ENCODE measurements around the gene LMNTD2. TPM values are rescaled to one million over a fixed set of nuclear protein-coding genes. Genes with fewer than 3 reads are reported as not detected.

Gene LMNTD2
- total and polyA plus RNA-seq, 2 experiments from 2014 or later, result 7.3 to 15.9 TPM

GRCh38 chr11:516400-516799, 44.1 kb downstream of the LMNTD2 start:
- Histone ChIP-seq H3K27ac (no peak overlapping the region), H2AFZ (no peak overlapping the region)
- WGBS (ENCODE audit: low lambda C conversion rate, missing lambda C conversion rate), result 89% methylated on average over 4 of the region's 4 CpGs

DNA sequence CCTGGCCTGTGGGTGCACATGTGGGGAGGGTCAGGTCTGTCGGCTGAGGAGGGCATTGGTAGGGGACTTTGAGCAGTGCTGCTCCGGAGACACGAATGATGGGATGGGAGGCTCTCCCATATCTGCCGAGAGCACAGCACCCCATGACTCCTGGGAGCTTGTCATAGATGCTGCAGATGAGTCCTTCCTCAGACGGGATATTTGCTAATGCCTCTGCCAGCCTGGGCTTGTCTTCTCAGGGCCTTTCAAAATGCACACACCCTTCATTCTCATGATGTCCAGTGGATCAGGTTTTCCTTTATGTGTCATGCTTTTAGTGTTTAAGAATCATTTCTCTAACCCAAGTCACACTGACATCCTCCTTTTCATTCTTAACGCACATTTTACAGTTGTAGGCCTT, 45.4 kb downstream of the LMNTD2 start:
- Histone ChIP-seq H3K27me3 (no peaks in the 10 kb centered on the region), H4K20me1 (ENCODE audit: insufficient read depth, poor library complexity, severe bottlenecking) (no peaks in the 10 kb centered on the region), H3K4me3 (no peak overlapping the region), H3K27ac (no peak overlapping the region), H3K4me1 (ENCODE audit: insufficient read depth) (no peaks in the 10 kb centered on the region), H2AFZ (no peak overlapping the region), H3K9me3 (ENCODE audit: low read depth) (no peaks in the 10 kb centered on the region), H3K79me2 (peaks cover 4% of the 10 kb centered on the region), H3K36me3 (replicated peaks; ENCODE audit: insufficient read depth, low read depth) (no peaks in the 10 kb centered on the region), H3K9me2 (replicated peaks; ENCODE audit: insufficient read depth) (no peaks in the 10 kb centered on the region), H3K4me2 (no peak overlapping the region)
- 93% methylated on average over 6 of the region's 6 CpGs for WGBS (ENCODE audit: low lambda C conversion rate, missing lambda C conversion rate)
- no peak for DNase-seq (ENCODE audit: low spot score)
- no peak for TF ChIP-seq EZH2 (IDR thresholded peaks at IDR 0.05; ENCODE audit: borderline replicate concordance)
- no peak for TF ChIP-seq CTCF (IDR thresholded peaks at IDR 0.05; ENCODE audit: poor library complexity)
- TF ChIP-seq EZH2phosphoT487 (IDR thresholded peaks at IDR 0.05; ENCODE audit: low read depth, severe bottlenecking, unreplicated experiment), result no peak

More at GRCh38 chr11:516400-516799, 44.1 kb downstream of the LMNTD2 start:
- Histone ChIP-seq H3K4me3 (no peak overlapping the region), H3K79me2 (no peaks in the 10 kb centered on the region), H3K4me1 (ENCODE audit: insufficient read depth) (no peaks in the 10 kb centered on the region), H3K4me2 (no peak overlapping the region), H3K9me3 (ENCODE audit: low read depth) (no peaks in the 10 kb centered on the region), H3K9me2 (replicated peaks; ENCODE audit: insufficient read depth) (no peaks in the 10 kb centered on the region), H4K20me1 (ENCODE audit: insufficient read depth, poor library complexity, severe bottlenecking) (no peaks in the 10 kb centered on the region), H3K27me3 (no peaks in the 10 kb centered on the region), H3K36me3 (replicated peaks; ENCODE audit: insufficient read depth, low read depth) (no peaks in the 10 kb centered on the region)
- no peak for TF ChIP-seq EZH2 (IDR thresholded peaks at IDR 0.05; ENCODE audit: borderline replicate concordance)
- no peak for TF ChIP-seq EZH2phosphoT487 (IDR thresholded peaks at IDR 0.05; ENCODE audit: low read depth, severe bottlenecking, unreplicated experiment)
- TF ChIP-seq CTCF (IDR thresholded peaks at IDR 0.05; ENCODE audit: poor library complexity), result no peak
- no peak for DNase-seq (ENCODE audit: low spot score)

GRCh38 chr11:514606-515005, 45.9 kb downstream of the LMNTD2 start:
- TF ChIP-seq EZH2phosphoT487 (IDR thresholded peaks at IDR 0.05; ENCODE audit: low read depth, severe bottlenecking, unreplicated experiment), result no peak
- TF ChIP-seq EZH2 (IDR thresholded peaks at IDR 0.05; ENCODE audit: borderline replicate concordance), result no peak
- no peak for TF ChIP-seq CTCF (IDR thresholded peaks at IDR 0.05; ENCODE audit: poor library complexity)
- peaks cover 4% of the 10 kb centered on the region for H3K79me2 ChIP-seq
- no peak for DNase-seq (ENCODE audit: low spot score)
- H3K36me3 ChIP-seq (replicated peaks; ENCODE audit: insufficient read depth, low read depth), result no peaks in the 10 kb centered on the region
- no peak overlapping the region for H3K4me3 ChIP-seq
- WGBS (ENCODE audit: low lambda C conversion rate, missing lambda C conversion rate), result 97% methylated on average over 10 of the region's 10 CpGs
- H3K4me2 ChIP-seq, result no peak overlapping the region
- H2AFZ ChIP-seq, result no peak overlapping the region
- H3K4me1 ChIP-seq (ENCODE audit: insufficient read depth), result no peaks in the 10 kb centered on the region
- H4K20me1 ChIP-seq (ENCODE audit: insufficient read depth, poor library complexity, severe bottlenecking), result no peaks in the 10 kb centered on the region
- H3K9me3 ChIP-seq (ENCODE audit: low read depth), result no peaks in the 10 kb centered on the region
- no peaks in the 10 kb centered on the region for H3K9me2 ChIP-seq (replicated peaks; ENCODE audit: insufficient read depth)
- no peak overlapping the region for H3K27ac ChIP-seq
- H3K27me3 ChIP-seq, result no peaks in the 10 kb centered on the region
